SK-N-SH (cell line): ENCODE data around the gene KCNAB1. TPM values are rescaled to one million over a fixed set of nuclear protein-coding genes. Genes with fewer than 3 reads are reported as not detected.

Experiments used
- CTCF ChIA-PET: fragments of 300-600, 350-600 bp; formaldehyde crosslinking; extraction: SDS; loops from one replicate; lab custom pipeline; 2021; lab: Yijun Ruan, JAX
- POLR2A ChIA-PET: fragments of 350-600 bp; sonication (Branson Sonifier 250); formaldehyde crosslinking; extraction: SDS; loops from one replicate; lab custom pipeline; 2020; ENCODE audit warnings: antibody characterized with exemption, inconsistent platforms; lab: Yijun Ruan, JAX
- DNase-seq: peaks from one replicate; pipeline ENCODE4 v3.0.0; 2012
- H2AFZ ChIP-seq: fragments of 200-600 bp; sonication (generic); 2 replicates; pipeline ENCODE4 v1.8.1; 2016; ENCODE audit warnings: antibody characterized with exemption, mild to moderate bottlenecking, low read depth
- H3F3A ChIP-seq: fragments of 200-600 bp; sonication (generic); replicated peaks from 2 replicates; pipeline ENCODE3; 2016; ENCODE audit warnings: antibody characterized with exemption, mild to moderate bottlenecking; ENCODE audit not compliant: insufficient read depth
- H3K27ac ChIP-seq, 2 experiments: fragments of 200-500 bp in 1 of 2; fragments of 200-600 bp in 1 of 2; sonication (Bioruptor generic) in 1 of 2; sonication (generic), shearing (Covaris generic) in 1 of 2; 2 replicates each; pipeline versions ENCODE4 v1.5.1 to v1.6.1; 2014 to 2016; ENCODE audit warnings: low read depth in 2 of 2, inconsistent platforms in 1 of 2, low read length in 1 of 2, mild to moderate bottlenecking in 1 of 2, mixed read lengths in 1 of 2
- H3K27me3 ChIP-seq: fragments of 200-600 bp; sonication (generic), shearing (Covaris generic); 2 replicates; pipeline ENCODE4 v1.6.1; 2016; ENCODE audit warnings: mixed run types; ENCODE audit not compliant: insufficient read depth
- H3K36me3 ChIP-seq, 2 experiments: fragments of 200-500 bp in 1 of 2; fragments of 200-600 bp in 1 of 2; sonication (Bioruptor generic) in 1 of 2; sonication (generic) in 1 of 2; replicated peaks in 1 of 2; 2 replicates each; pipeline versions ENCODE3 to v1.5.1; 2014 to 2016; ENCODE audit warnings: low read length in 1 of 2, mild to moderate bottlenecking in 1 of 2; ENCODE audit not compliant: insufficient read depth in 2 of 2, control insufficient read depth in 1 of 2
- H3K4me1 ChIP-seq, 2 experiments: fragments of 200-500 bp in 1 of 2; fragments of 200-600 bp in 1 of 2; sonication (Bioruptor generic) in 1 of 2; sonication (generic), shearing (Covaris generic) in 1 of 2; 2 replicates each; pipeline versions ENCODE4 v1.5.1 to v1.6.1; 2014 to 2016; ENCODE audit warnings: low read depth in 1 of 2, low read length in 1 of 2, mixed run types in 1 of 2; ENCODE audit not compliant: insufficient read depth in 2 of 2, control insufficient read depth in 1 of 2
- H3K4me2 ChIP-seq: fragments of 200-600 bp; sonication (generic), shearing (Covaris generic); 2 replicates; pipeline ENCODE4 v1.6.1; 2017; ENCODE audit warnings: mixed run types
- H3K4me3 ChIP-seq, 2 experiments: fragments of 200-500 bp in 1 of 2; fragments of 200-600 bp in 1 of 2; sonication (Bioruptor generic) in 1 of 2; sonication (generic), shearing (Covaris generic) in 1 of 2; 2 replicates each; pipeline versions ENCODE4 v1.5.1 to v1.8.1; 2014 to 2016; ENCODE audit warnings: low read depth in 2 of 2, inconsistent platforms in 1 of 2, low read length in 1 of 2, mild to moderate bottlenecking in 1 of 2, mixed read lengths in 1 of 2, moderate library complexity in 1 of 2
- H3K79me2 ChIP-seq: fragments of 200-600 bp; sonication (generic); 2 replicates; pipeline ENCODE4 v1.8.1; 2017; ENCODE audit warnings: mild to moderate bottlenecking; ENCODE audit not compliant: insufficient read depth
- H3K9ac ChIP-seq: fragments of 200-600 bp; sonication (generic); 2 replicates; pipeline ENCODE4 v1.6.1; 2017; ENCODE audit warnings: mixed run types
- H3K9me2 ChIP-seq: fragments of 200-600 bp; sonication (generic); 2 replicates; pipeline ENCODE4 v1.6.1; 2017; ENCODE audit warnings: mixed run types
- H3K9me3 ChIP-seq: fragments of 200-600 bp; sonication (generic); 2 replicates; pipeline ENCODE4 v1.6.1; 2017; ENCODE audit warnings: mixed run types, mild to moderate bottlenecking, moderate library complexity
- H4K20me1 ChIP-seq: fragments of 200-600 bp; sonication (generic); 2 replicates; pipeline ENCODE4 v1.6.1; 2017; ENCODE audit warnings: mild to moderate bottlenecking, mixed run types; ENCODE audit not compliant: insufficient read depth
- CHD2 ChIP-seq: fragments of 150-350 bp; IDR thresholded peaks from 2 replicates; pipeline ENCODE4 v1.6.1; 2018; ENCODE audit warnings: low read length; ENCODE audit not compliant: partially characterized antibody
- CTCF ChIP-seq: fragments of 200-600 bp; sonication (generic); IDR thresholded peaks from 2 replicates; pipeline ENCODE4 v1.6.1; 2017; ENCODE audit warnings: antibody characterized with exemption, mild to moderate bottlenecking, moderate library complexity
- MAX ChIP-seq: IDR thresholded peaks from 2 replicates; pipeline ENCODE4 v1.4.0; 2012; ENCODE audit warnings: low read depth
- NRF1 ChIP-seq: IDR thresholded peaks from 2 replicates; pipeline ENCODE4 v1.6.1; 2012; ENCODE audit warnings: low read depth, mild to moderate bottlenecking, low read length
- PBX3 ChIP-seq: IDR thresholded peaks from 2 replicates; pipeline ENCODE4; 2012
- POLR2AphosphoS5 ChIP-seq: IDR thresholded peaks from 2 replicates; pipeline ENCODE4 v1.6.1; 2012; ENCODE audit warnings: low read depth, low read length
- RAD21 ChIP-seq: IDR thresholded peaks from 2 replicates; pipeline ENCODE4 v1.6.1; 2012; ENCODE audit warnings: mild to moderate bottlenecking, low read length
- REST ChIP-seq: IDR thresholded peaks from 2 replicates; pipeline ENCODE4 v1.6.1; 2012; ENCODE audit warnings: mild to moderate bottlenecking, low read depth, low read length, moderate library complexity
- SMC3 ChIP-seq: IDR thresholded peaks from 2 replicates; pipeline ENCODE4 v1.6.1; 2012; ENCODE audit warnings: low read depth, low read length, improper control_type of control experiment
- YY1 ChIP-seq: IDR thresholded peaks from 2 replicates; pipeline ENCODE4 v1.4.0; 2012; ENCODE audit warnings: low read depth, mild to moderate bottlenecking
- WGBS: methylation state at CpG from one replicate; pipeline ENCODE4 v1.1.6; 2017; ENCODE audit warnings: low lambda C conversion rate; 5-methylcytosine and 5-hydroxymethylcytosine counted together
- polyA plus RNA-seq, 3 experiments: library from polyadenylated mRNA; depleted of rRNA; stranded (reverse); fragments of >200 nt; gene quantifications; 2 replicates each; pipeline ENCODE4 v1.2.3, GENCODE V29; 2012
- TF ChIP-seq, protein P1 (sequence below): IDR thresholded peaks from 2 replicates; pipeline ENCODE4 v1.4.0; 2012; ENCODE audit warnings: low read depth, borderline replicate concordance
- TF ChIP-seq, protein P2 (sequence below): fragments of 150-350 bp; IDR thresholded peaks from 2 replicates; pipeline ENCODE4 v1.6.1; 2017; ENCODE audit warnings: antibody characterized with exemption, low read length, low read depth, borderline replicate concordance
- TF ChIP-seq, protein P3 (sequence below): IDR thresholded peaks from 2 replicates; pipeline ENCODE4 v1.4.0; 2012; ENCODE audit warnings: low read depth, borderline replicate concordance

The KCNAB1 gene
- polyA plus RNA-seq, 1 of the 3 experiments (the other 2 are of a cell fraction): 82.1 TPM

DNA sequence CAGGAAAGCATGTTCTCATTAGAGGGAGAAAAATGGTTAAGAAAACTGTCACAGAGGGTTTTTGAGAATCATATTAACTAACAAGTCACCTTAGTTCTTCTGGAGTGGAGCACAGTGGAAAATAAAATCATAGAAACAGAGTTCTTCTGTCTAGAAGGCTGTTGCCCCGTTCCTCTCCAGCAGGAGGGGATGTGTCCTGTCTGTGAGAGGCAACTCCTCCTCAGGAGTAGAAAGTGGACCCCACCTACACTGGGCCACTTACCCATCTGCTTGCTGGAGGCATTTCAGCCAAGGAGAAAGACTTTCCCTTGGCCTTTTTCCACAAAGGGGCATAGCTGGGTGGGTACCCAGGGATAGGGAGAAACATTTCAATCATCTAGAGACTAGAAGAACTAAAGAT lies 327.9 kb downstream of the KCNAB1 start:
- Histone ChIP-seq H3K27ac (no peak overlapping the region), H3K9ac (no peak overlapping the region), H3K36me3 (peaks cover 2 to 5% of the 10 kb centered on the region in 2 experiments), H3K9me3 (no peaks in the 10 kb centered on the region), H3K79me2 (peaks cover 87% of the 10 kb centered on the region), H4K20me1 (0 out of 2 replicates have a peak, but pooled peaks cover 3% of the 10 kb centered on the region), H3K27me3 (no peaks in the 10 kb centered on the region), H3K4me2 (no peak overlapping the region), H3K9me2 (no peaks in the 10 kb centered on the region), H3F3A (peaks cover 10% of the 10 kb centered on the region), H3K4me3 (no peak overlapping the region), H2AFZ (no peak overlapping the region), H3K4me1 (peaks cover 9 to 12% of the 10 kb centered on the region in 2 experiments)
- POLR2A ChIA-PET: no interaction called here
- CTCF ChIA-PET: interaction anchor here (2.2 to 9.3 kb wide), 5 partner anchors 14 to 298 kb away, joined by 5 to 95 read pairs (median 26); no protein-coding TSS in a partner anchor
- TF ChIP-seq, protein P1, sequence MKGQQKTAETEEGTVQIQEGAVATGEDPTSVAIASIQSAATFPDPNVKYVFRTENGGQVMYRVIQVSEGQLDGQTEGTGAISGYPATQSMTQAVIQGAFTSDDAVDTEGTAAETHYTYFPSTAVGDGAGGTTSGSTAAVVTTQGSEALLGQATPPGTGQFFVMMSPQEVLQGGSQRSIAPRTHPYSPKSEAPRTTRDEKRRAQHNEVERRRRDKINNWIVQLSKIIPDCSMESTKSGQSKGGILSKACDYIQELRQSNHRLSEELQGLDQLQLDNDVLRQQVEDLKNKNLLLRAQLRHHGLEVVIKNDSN: no peak
- TF ChIP-seq CTCF: peak; percentile 42
- peak; percentile 39 for TF ChIP-seq SMC3
- TF ChIP-seq RAD21: peak; percentile 43
- DNase-seq: no peak
- 73% methylated on average over 1 of the region's 1 CpG for WGBS

DNA sequence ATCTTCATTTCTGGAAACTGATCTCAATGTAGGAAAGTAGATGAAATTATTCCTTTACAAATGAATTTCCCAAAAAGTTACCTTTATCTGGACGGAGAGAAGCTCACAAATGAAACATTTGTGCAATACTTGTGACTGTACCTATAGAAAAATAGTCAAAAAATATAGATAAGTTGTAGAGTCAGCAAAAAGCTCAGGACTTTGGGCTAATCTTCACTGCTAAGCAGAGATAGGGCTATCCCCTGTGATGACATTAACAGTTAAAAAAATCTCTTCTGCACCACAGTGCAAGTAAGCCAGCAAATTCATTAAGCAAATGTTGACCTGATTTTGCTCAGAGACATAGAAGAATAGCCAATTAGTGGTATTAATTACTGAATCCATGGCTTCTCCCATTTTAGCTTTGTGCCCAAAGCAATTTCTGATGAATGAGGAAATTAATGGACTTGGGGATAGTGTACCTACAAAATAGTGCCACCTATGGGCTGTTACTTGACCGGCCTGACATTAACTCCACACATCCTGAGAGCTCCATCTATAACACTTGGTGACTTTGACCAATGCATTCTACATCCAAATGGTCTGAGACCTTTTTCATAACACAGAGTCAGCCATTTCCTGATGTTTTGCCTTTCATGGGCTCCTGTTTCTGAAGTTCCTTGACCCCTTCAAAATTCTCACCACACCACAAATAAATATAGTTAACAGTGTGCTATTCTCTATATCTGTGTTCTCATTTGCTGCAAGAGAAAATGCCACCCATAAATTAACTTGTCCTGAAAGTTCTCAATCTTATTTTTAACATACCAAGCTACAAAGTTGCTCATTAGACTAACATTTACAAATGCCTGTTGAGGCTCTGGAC lies 329.6 kb downstream of the KCNAB1 start:
- H3K27me3 ChIP-seq: no peaks in the 10 kb centered on the region
- CTCF ChIA-PET: interaction anchor here (0.5 to 9.3 kb wide), 64 partner anchors 9 to 1004 kb away, joined by 3 to 95 read pairs (median 5); no protein-coding TSS in a partner anchor
- POLR2A ChIA-PET: no interaction called here
- H2AFZ ChIP-seq: no peak overlapping the region
- peaks cover 10% of the 10 kb centered on the region for H3F3A ChIP-seq
- H3K9ac ChIP-seq: no peak overlapping the region
- H3K27ac ChIP-seq: no peak overlapping the region
- peaks cover 87% of the 10 kb centered on the region for H3K79me2 ChIP-seq
- WGBS: 61% methylated on average over 2 of the region's 2 CpGs
- no peaks in the 10 kb centered on the region for H3K9me2 ChIP-seq
- peak; percentile 42 for DNase-seq
- no peak overlapping the region for H3K4me2 ChIP-seq
- H3K4me3 ChIP-seq: no peak overlapping the region
- H3K36me3 ChIP-seq: peaks cover 8 to 9% of the 10 kb centered on the region in 2 experiments
- peaks cover 2 to 9% of the 10 kb centered on the region in 2 experiments for H3K4me1 ChIP-seq
- H4K20me1 ChIP-seq: peaks cover 3% of the 10 kb centered on the region; the same call in 1 of the 2 replicates
- no peaks in the 10 kb centered on the region for H3K9me3 ChIP-seq
- peak; percentile 77 for TF ChIP-seq RAD21
- TF ChIP-seq PBX3: peak; percentile 3; the same call in 1 of the 2 replicates
- TF ChIP-seq NRF1: no peak
- no peak for TF ChIP-seq REST
- TF ChIP-seq CHD2: no peak
- TF ChIP-seq, protein P2, sequence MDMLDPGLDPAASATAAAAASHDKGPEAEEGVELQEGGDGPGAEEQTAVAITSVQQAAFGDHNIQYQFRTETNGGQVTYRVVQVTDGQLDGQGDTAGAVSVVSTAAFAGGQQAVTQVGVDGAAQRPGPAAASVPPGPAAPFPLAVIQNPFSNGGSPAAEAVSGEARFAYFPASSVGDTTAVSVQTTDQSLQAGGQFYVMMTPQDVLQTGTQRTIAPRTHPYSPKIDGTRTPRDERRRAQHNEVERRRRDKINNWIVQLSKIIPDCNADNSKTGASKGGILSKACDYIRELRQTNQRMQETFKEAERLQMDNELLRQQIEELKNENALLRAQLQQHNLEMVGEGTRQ: no peak
- no peak for TF ChIP-seq MAX
- TF ChIP-seq, protein P3, sequence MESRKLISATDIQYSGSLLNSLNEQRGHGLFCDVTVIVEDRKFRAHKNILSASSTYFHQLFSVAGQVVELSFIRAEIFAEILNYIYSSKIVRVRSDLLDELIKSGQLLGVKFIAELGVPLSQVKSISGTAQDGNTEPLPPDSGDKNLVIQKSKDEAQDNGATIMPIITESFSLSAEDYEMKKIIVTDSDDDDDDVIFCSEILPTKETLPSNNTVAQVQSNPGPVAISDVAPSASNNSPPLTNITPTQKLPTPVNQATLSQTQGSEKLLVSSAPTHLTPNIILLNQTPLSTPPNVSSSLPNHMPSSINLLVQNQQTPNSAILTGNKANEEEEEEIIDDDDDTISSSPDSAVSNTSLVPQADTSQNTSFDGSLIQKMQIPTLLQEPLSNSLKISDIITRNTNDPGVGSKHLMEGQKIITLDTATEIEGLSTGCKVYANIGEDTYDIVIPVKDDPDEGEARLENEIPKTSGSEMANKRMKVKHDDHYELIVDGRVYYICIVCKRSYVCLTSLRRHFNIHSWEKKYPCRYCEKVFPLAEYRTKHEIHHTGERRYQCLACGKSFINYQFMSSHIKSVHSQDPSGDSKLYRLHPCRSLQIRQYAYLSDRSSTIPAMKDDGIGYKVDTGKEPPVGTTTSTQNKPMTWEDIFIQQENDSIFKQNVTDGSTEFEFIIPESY: no peak
- peak; percentile 59 for TF ChIP-seq SMC3
- no peak for TF ChIP-seq YY1
- TF ChIP-seq POLR2AphosphoS5: no peak
